AG09319 (cell line): ENCODE measurements around the gene STARD9.
A peak's percentile ranks its signal among the peaks of the same experiment; 100 is the strongest.

Experiments
- DNase-seq: peaks from one replicate; pipeline ENCODE4 v3.0.0-alpha.2; 2010; ENCODE audit warnings: low read depth; ENCODE audit errors: extremely low read depth
- TF ChIP-seq, protein P1 (sequence below): IDR thresholded peaks from 2 replicates; pipeline ENCODE4 v1.5.1; 2011; ENCODE audit warnings: low read depth, mild to moderate bottlenecking, inconsistent platforms, low read length, moderate library complexity

Gene STARD9

GRCh38 chr15:42640109-42640508, 64.7 kb downstream of the STARD9 start:
- no peak for DNase-seq
- TF ChIP-seq, protein P1, sequence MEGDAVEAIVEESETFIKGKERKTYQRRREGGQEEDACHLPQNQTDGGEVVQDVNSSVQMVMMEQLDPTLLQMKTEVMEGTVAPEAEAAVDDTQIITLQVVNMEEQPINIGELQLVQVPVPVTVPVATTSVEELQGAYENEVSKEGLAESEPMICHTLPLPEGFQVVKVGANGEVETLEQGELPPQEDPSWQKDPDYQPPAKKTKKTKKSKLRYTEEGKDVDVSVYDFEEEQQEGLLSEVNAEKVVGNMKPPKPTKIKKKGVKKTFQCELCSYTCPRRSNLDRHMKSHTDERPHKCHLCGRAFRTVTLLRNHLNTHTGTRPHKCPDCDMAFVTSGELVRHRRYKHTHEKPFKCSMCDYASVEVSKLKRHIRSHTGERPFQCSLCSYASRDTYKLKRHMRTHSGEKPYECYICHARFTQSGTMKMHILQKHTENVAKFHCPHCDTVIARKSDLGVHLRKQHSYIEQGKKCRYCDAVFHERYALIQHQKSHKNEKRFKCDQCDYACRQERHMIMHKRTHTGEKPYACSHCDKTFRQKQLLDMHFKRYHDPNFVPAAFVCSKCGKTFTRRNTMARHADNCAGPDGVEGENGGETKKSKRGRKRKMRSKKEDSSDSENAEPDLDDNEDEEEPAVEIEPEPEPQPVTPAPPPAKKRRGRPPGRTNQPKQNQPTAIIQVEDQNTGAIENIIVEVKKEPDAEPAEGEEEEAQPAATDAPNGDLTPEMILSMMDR: no peak

DNA sequence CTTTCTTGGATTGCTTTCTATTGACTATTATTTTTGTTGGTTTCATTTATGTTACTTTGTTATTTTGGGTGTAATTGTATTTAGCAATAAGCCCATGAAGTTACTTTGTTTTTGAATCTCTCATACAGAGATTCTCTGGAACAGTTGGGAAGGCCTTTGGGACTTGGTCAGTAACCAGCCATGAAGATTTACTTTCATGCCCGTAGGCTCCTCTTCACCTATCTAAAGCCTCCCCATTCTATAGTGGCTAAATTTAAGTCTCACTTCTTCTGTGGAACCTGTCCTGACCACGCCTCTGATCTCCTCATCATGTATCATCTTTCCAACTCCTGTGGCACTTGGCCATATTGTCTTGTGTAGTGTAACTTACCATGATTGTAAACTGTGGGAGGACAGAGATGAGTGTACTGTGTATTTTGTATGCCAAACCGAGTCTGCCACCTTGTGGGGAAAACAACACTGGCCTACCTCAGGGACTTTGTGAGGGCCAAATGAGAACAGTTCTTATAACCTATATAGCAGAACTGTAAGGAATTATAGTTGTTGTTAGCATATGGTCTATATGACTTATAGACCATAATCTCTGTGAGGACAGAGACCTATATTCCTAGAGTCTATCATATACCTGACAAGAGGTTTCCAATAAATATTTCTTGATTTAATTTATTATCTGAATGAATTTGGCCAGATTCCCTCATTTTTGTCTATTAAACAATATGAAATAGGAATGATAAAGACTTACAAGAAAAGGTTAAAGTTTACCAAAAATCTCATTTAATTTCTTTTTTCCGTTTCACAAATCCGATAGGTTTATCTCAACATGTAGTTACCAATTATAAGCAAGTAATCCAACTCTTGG, 75.0 kb downstream of the STARD9 start:
- TF ChIP-seq, protein P1: peak; percentile 88
- peak; percentile 67 for DNase-seq

DNA sequence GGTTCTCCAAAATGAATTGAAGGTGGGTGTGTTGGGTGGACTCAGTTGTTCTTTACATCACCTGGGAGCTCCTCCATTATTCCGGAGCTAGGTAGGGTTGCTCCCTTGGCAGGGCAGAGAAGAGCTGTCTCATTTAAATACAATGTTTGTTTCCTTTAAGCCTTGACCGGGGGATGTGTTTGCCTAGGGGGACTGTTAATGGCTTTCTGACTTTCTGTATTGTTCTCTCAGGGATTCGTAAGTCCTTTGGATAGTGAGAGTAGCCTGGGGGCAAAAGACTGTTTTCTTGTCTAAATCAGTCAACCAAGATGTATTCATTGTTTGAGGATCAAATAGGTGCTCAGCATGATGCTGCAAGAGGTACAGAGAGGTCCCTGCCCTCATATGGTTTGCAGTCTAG, 90.4 kb downstream of the STARD9 start:
- no peak for DNase-seq
- TF ChIP-seq, protein P1: no peak

DNA sequence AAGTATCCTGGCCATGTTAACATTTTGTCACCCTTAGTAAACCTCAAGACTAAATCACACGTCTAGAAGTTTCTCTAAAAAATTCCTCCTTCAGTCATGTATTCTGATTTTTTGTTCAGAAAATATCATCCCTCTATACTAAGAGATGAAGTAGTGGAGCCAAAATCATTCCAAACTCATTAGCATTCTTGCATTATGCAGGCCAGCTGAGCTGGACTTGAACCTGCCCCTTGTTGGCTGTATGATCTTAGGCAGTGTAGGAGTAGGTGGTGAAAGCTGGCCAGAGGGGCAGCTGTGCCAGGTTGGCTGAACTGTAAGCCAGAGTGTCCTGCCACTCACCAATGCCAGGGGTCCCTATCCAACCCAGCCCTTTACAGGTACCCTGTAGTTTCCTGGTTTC, 92.4 kb downstream of the STARD9 start:
- TF ChIP-seq, protein P1: no peak
- no peak for DNase-seq

- DNase-seq: peak; percentile 14
- TF ChIP-seq, protein P1: no peak
Observed at GRCh38 chr15:42670451-42670850, 95.0 kb downstream of the STARD9 start.

DNA sequence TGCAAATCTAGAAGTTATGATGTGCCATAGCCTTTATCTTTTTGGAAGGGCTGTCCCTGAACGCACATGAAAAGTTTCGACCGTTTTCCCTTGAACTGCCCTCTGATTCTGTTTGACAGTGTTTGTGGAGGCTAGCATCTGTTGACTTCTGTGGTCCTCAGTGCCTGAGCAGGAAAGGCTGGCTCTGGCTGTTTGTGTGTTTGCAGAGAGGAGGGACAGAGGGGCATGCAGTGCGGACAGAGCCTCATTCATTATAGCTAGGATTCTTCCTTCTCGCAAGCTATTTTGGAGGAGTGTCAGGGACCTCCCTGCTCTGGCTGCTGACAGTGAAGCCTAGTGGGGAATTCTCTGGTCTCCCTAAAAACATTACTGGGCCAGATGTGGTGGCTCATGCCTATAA, 97.0 kb downstream of the STARD9 start:
- TF ChIP-seq, protein P1: no peak

DNA sequence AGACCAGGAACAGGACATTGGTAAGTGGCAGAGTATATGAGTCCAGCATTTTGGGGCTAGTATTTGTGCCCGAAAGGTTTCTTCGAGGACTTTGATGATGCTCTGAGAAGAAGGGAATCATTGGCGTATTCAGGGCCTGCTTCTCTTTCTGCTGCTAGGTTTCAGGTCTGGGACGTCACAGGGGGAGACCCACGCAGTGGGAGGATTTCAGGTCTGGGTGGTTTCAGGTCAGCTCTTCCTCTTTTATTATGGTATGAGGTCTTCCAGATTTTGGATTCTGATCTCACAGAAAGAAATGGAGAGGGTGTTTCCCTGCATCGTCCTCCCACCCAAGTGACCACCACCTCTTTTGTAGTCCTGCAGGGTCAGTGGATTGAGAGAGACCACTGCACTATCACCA, 99.1 kb downstream of the STARD9 start:
- no peak for DNase-seq
- TF ChIP-seq, protein P1: no peak

More for the DNA sequence above, 97.0 kb downstream of the STARD9 start:
- DNase-seq: no peak
